Neural cell (in vitro differentiated cells): ENCODE measurements around the gene DOCK2.

Experiments
- EP300 ChIP-seq: fragments of 450-650 bp; conservative IDR thresholded peaks from 2 replicates; pipeline ENCODE4 v1.6.1; 2014; ENCODE audit warnings: antibody characterized with exemption, mild to moderate bottlenecking, moderate library complexity; ENCODE audit not compliant: poor library complexity, severe bottlenecking
- EZH2 ChIP-seq: fragments of 200-600, 300-800 bp; shearing (Covaris generic), sonication (generic); IDR thresholded peaks from 2 replicates; pipeline ENCODE4 v1.6.1; 2014; ENCODE audit warnings: antibody characterized with exemption, low read length, borderline replicate concordance, mild to moderate bottlenecking; ENCODE audit not compliant: insufficient read depth, poor library complexity, severe bottlenecking
- MXI1 ChIP-seq: fragments of 450-650 bp; conservative IDR thresholded peaks from 2 replicates; pipeline ENCODE4 v1.6.1; 2014; ENCODE audit warnings: antibody characterized with exemption, mild to moderate bottlenecking; ENCODE audit not compliant: poor library complexity, severe bottlenecking
- POLR2AphosphoS5 ChIP-seq: IDR thresholded peaks from 2 replicates; pipeline ENCODE4 v1.6.1; 2012
- RAD21 ChIP-seq: fragments of 450-650 bp; conservative IDR thresholded peaks from 2 replicates; pipeline ENCODE4 v1.6.1; 2014; ENCODE audit warnings: antibody characterized with exemption, mild to moderate bottlenecking, moderate library complexity
- REST ChIP-seq: IDR thresholded peaks from 2 replicates; pipeline ENCODE4 v1.6.1; 2012; ENCODE audit warnings: borderline replicate concordance
- SMC3 ChIP-seq: fragments of 450-650 bp; conservative IDR thresholded peaks from 2 replicates; pipeline ENCODE4 v1.6.1; 2014; ENCODE audit warnings: antibody characterized with exemption, mild to moderate bottlenecking, moderate library complexity; ENCODE audit not compliant: poor library complexity
- TAF1 ChIP-seq: IDR thresholded peaks from 2 replicates; pipeline ENCODE4 v1.6.1; 2012; ENCODE audit warnings: low read depth
- TF ChIP-seq, protein P1 (sequence below): fragments of 450-650 bp; IDR thresholded peaks from 2 replicates; pipeline ENCODE4 v1.5.1; 2014; ENCODE audit warnings: antibody characterized with exemption, mild to moderate bottlenecking, moderate library complexity; ENCODE audit not compliant: poor library complexity, severe bottlenecking

- TF ChIP-seq, protein P1, sequence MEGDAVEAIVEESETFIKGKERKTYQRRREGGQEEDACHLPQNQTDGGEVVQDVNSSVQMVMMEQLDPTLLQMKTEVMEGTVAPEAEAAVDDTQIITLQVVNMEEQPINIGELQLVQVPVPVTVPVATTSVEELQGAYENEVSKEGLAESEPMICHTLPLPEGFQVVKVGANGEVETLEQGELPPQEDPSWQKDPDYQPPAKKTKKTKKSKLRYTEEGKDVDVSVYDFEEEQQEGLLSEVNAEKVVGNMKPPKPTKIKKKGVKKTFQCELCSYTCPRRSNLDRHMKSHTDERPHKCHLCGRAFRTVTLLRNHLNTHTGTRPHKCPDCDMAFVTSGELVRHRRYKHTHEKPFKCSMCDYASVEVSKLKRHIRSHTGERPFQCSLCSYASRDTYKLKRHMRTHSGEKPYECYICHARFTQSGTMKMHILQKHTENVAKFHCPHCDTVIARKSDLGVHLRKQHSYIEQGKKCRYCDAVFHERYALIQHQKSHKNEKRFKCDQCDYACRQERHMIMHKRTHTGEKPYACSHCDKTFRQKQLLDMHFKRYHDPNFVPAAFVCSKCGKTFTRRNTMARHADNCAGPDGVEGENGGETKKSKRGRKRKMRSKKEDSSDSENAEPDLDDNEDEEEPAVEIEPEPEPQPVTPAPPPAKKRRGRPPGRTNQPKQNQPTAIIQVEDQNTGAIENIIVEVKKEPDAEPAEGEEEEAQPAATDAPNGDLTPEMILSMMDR = no peak
- TF ChIP-seq EZH2 (no peak), EP300 (no peak), MXI1 (no peak), REST (no peak), SMC3 (no peak), RAD21 (no peak), POLR2AphosphoS5 (no peak), TAF1 (no peak)
Observed at GRCh38 chr5:169945831-169946261, 308.8 kb downstream of the DOCK2 start.
